Upper lobe of left lung (tissue), 4 donors: ENCODE data around the gene ACCS.

Source experiments
- CTCF ChIP-seq, 6 experiments: fragments of 450-650 bp in 4 of 6; fragments of 200-600 bp in 2 of 6; sonication (generic) in 2 of 6; IDR thresholded peaks; one replicate each; pipeline ENCODE4 v1.5.1; 2016 to 2019; ENCODE audit warnings: antibody characterized with exemption in 6 of 6
- POLR2AphosphoS5 ChIP-seq, 2 donors: sonication (generic); formaldehyde crosslinking; IDR thresholded peaks; one replicate each; pipeline ENCODE4 v1.5.1; 2017; ENCODE audit warnings: antibody characterized with exemption in 2 of 2

- TF ChIP-seq CTCF (IDR thresholded peaks at IDR 0.05) (no peak), POLR2AphosphoS5 (IDR thresholded peaks at IDR 0.05) (no peak)
Observed at GRCh38 chr11:44082645-44083044, 16.6 kb downstream of the ACCS start.
